PFSK-1 (cell line): ENCODE results near the gene IQCE.

Source experiments
- POLR2AphosphoS5 ChIP-seq: IDR thresholded peaks from 2 replicates; pipeline ENCODE4 v1.6.1; 2012; ENCODE audit warnings: low read depth, mild to moderate bottlenecking, control low read depth, low read length, moderate library complexity
- SIN3A ChIP-seq: IDR thresholded peaks from 2 replicates; pipeline ENCODE4 v1.6.1; 2012; ENCODE audit warnings: mild to moderate bottlenecking, low read length, moderate library complexity, borderline replicate concordance; ENCODE audit not compliant: insufficient read depth

DNA sequence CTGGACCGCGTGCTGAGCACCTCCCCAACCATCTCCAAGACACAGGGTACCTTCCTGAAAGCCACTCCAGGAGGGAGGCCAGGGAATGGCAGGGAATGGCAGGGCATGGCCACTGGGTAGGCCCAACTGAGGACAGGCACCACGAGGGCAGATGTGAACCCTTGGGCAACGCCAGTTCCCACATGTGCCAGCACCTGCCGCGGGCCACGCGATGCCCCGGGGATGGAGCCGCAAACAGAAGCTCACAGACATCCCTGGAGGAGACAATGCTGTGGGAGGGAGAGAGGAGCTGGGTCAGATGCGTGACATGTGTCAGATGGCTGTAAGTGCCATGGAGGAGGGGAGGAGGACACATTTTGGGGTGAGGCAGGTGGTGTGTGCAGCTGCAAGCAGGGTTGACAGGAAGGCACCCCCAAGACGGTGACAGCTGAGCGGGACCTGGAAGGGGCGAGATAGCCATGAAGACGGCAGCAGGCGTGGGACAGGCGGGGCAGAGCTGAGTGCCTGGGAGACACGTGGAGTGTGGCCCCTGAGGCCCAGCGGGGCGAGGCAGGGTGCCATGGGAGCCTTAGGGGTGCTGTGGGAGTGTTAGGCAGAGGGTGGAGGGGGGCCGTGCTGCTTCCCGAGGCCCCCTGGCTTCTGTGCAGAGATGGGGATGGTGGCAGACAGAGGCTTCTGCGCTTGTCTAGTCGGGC lies 27.7 kb downstream of the IQCE start:
- TF ChIP-seq POLR2AphosphoS5 (no peak), SIN3A (no peak)
